Measurements from ENCODE around the gene KAT6B. TPM values are rescaled to one million over a fixed set of nuclear protein-coding genes. Genes with fewer than 3 reads are reported as not detected.

Gene KAT6B
- total and polyA plus RNA-seq, 2 experiments from 2014 or later, result 32.0 to 43.9 TPM

- no peaks in the 10 kb centered on the region for H3K9me3 ChIP-seq (ENCODE audit: low read depth)
- no peak for DNase-seq (ENCODE audit: low read depth in 1 of 2, low spot score in 1 of 2)
- H3K4me3 ChIP-seq, result no peak overlapping the region
- peaks cover 28% of the 10 kb centered on the region for H3K4me1 ChIP-seq (ENCODE audit: low read depth)
- H3K36me3 ChIP-seq, result no peaks in the 10 kb centered on the region
- no peak overlapping the region for H3K27ac ChIP-seq
- no peak for TF ChIP-seq CTCF (IDR thresholded peaks at IDR 0.05; ENCODE audit: low read depth, low read length)
- no peaks in the 10 kb centered on the region for H3K27me3 ChIP-seq
Observed at GRCh38 chr10:74900297-74900696, 73.9 kb downstream of the KAT6B start.

- Histone ChIP-seq H3K36me3 (no peaks in the 10 kb centered on the region), H3K9me3 (ENCODE audit: low read depth) (no peaks in the 10 kb centered on the region), H3K4me1 (ENCODE audit: low read depth) (peaks cover 34% of the 10 kb centered on the region), H3K4me3 (no peak overlapping the region), H3K27me3 (no peaks in the 10 kb centered on the region), H3K27ac (no peak overlapping the region)
- DNase-seq (ENCODE audit: low read depth in 1 of 2, low spot score in 1 of 2), result no peak
- TF ChIP-seq CTCF (IDR thresholded peaks at IDR 0.05; ENCODE audit: low read depth, low read length), result no peak
Observed at GRCh38 chr10:74901301-74901700, 74.9 kb downstream of the KAT6B start.

- DNase-seq (ENCODE audit: low read depth in 1 of 2, low spot score in 1 of 2), result peak in 1 of 2 donors; percentile 89
- no peaks in the 10 kb centered on the region for H3K27me3 ChIP-seq
- no peak overlapping the region for H3K4me3 ChIP-seq
Observed at GRCh38 chr10:74901867-74902450, 75.6 kb downstream of the KAT6B start.

GRCh38 chr10:74903491-74903890, 77.1 kb downstream of the KAT6B start:
- no peaks in the 10 kb centered on the region for H3K9me3 ChIP-seq (ENCODE audit: low read depth)
- H3K4me1 ChIP-seq (ENCODE audit: low read depth), result peaks cover 42% of the 10 kb centered on the region
- no peaks in the 10 kb centered on the region for H3K27me3 ChIP-seq
- TF ChIP-seq CTCF (IDR thresholded peaks at IDR 0.05; ENCODE audit: low read depth, low read length), result no peak
- H3K27ac ChIP-seq, result no peak overlapping the region
- H3K4me3 ChIP-seq, result no peak overlapping the region
- H3K36me3 ChIP-seq, result no peaks in the 10 kb centered on the region
- no peak for DNase-seq (ENCODE audit: low read depth in 1 of 2, low spot score in 1 of 2)

More at GRCh38 chr10:74901867-74902450, 75.6 kb downstream of the KAT6B start:
- H3K4me1 ChIP-seq (ENCODE audit: low read depth), result peaks cover 39% of the 10 kb centered on the region
- no peaks in the 10 kb centered on the region for H3K36me3 ChIP-seq
- no peak for TF ChIP-seq CTCF (IDR thresholded peaks at IDR 0.05; ENCODE audit: low read depth, low read length)
- H3K9me3 ChIP-seq (ENCODE audit: low read depth), result no peaks in the 10 kb centered on the region
- no peak overlapping the region for H3K27ac ChIP-seq

GRCh38 chr10:74906611-74907198, 80.3 kb downstream of the KAT6B start:
- Histone ChIP-seq H3K9me3 (ENCODE audit: low read depth) (no peaks in the 10 kb centered on the region), H3K4me3 (no peak overlapping the region), H3K27ac (no peak overlapping the region), H3K4me1 (ENCODE audit: low read depth) (peaks cover 40% of the 10 kb centered on the region), H3K27me3 (no peaks in the 10 kb centered on the region), H3K36me3 (no peaks in the 10 kb centered on the region)
- TF ChIP-seq CTCF (IDR thresholded peaks at IDR 0.05; ENCODE audit: low read depth, low read length), result no peak
- DNase-seq (ENCODE audit: low read depth in 1 of 2, low spot score in 1 of 2), result no peak
